ENCODE measurements around the gene IMPG1. TPM values are rescaled to one million over a fixed set of nuclear protein-coding genes. Genes with fewer than 3 reads are reported as not detected.

The IMPG1 gene
- total and polyA plus RNA-seq, 2 of the 8 experiments (the other 6 are each of a cell fraction or from before 2014, with no cell fraction given): 0.02 TPM; not detected in 1

GRCh38 chr6:75970093-75970492 is 102.4 kb downstream of the IMPG1 start (continued):
- TF ChIP-seq POU5F1 (IDR thresholded peaks at IDR 0.05; ENCODE audit: low read depth, low read length) (no peak), FOSL1 (IDR thresholded peaks at IDR 0.05; ENCODE audit: insufficient read depth, low read depth, low read length) (no peak)
